GM18526 (cell line): ENCODE data around the gene ZNF70.

Experiments used
- POLR2A ChIP-seq: IDR thresholded peaks from 3 replicates; pipeline ENCODE4 v1.6.1; 2011; ENCODE audit not compliant: insufficient read length; ENCODE audit errors: extremely low read depth

The ZNF70 gene

DNA sequence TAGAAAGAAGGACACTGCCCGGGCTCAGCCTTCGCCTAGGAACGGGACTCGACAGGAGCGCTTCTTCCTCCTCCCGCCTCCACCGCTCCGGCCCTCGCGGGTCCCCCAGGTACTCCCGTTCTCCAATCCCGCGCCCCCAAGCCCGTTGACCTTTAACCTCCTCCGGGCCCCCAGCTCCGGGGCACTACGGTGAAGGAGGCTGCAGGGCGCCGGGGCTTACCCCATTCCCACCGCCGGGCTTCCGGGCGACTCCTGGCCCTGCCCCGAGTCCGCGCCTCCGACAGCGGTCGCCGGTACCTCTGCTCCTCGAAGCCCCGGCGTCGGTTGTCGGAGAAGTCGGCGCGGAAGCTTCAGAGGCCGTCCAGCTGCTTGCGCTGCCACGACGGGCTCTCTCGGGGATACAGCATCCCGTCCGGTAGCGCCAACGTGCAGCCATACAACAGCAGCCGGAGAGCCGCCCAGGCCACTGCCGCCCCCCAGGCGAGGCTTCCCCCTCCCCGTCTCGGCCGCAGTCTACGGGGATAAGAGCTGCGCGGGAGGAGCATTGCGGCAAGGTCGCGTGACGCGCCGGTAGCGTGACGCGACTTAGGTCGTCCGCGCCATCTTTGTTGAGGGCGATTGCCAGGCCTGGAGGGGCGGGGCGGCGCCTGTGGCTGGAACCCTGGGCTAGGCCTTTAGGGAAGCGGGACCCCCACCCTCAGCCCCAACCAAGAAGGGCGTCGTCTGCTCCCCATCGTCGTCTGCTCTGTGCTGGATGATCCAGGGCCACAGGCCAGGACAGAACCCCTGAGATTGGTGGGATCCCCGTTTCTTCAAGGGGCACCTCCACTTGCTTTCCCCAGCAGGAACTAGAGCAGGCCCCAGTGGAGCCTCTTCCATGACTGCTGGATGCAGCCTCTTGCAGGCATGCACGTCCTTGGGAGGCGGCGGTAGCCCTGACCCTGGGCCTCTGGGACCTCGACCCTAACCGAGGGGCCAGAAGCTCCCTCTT, 33.8 kb downstream of the ZNF70 start:
- TF ChIP-seq POLR2A: peak; percentile 87

DNA sequence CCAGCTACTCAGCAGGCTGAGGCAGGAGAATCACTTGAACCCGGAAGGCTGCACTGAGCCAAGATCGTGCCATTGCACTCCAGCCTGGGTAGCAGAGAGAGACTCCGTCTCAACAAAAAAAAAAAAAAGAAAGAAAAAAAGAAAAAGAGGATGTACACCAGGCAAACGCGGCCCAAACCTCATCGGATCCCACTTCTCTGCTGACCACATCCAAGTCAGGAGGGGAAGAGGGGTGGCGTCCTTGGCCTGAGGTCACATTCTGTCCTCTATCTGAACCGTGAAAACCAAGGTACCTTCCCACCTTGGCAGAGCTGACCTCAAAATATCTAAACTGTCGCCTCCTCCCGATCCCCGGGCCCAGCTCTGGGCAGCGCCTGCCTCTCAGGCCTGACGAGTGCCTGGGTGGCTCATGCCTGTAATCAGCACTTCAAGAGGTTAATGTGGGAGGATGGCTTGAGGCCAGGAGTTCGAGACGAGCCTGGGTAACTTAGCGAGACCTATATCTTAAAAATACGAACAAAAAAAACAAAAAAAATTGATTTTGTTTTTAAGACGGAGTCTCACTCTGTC, 35.0 kb downstream of the ZNF70 start:
- TF ChIP-seq POLR2A: no peak

DNA sequence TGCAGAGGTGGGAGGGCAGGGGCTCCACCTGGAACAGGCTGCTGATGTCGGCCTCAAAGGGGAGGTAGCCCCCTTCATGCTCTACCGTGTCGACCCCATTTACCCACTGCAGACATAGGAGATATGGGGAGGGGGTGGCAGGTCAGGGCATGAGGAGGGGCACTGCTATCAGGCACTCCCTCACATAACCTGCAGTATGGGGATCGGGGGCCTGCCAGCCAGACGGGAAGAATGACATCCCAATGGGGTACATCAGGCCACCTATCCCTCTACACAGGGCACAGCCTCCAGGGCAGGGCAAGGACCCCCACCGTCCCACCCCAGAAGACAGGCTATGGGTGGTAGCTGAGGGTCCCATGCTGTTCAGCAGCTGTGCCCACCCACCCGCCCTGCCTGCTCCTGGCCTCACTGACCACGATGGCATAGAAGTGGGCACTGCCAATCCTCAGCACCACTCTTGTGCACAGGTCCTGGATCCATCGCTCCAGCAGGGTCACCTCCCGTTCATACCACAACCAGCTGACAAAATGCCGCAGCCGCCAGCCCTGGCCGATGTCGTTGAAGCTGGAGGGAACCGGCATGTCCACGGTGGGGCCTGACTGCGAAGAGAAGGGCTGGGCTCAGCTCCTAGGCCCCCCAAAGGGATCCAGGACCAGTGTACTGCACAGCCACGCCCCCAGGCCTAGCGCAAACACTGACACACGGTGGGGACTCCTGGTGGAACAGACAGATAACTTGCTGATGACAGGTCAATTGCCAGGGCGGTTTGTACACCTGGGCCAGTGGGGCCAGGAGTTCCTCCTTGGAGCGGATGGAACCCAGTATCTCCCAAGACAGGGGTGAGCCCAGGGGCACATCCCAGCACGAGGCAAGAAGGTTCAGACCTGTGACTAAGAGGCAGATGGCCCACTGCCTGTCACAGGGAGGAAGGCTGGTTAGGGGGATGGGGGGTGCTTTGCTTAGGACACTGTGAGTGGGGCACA, 36.0 kb downstream of the ZNF70 start:
- TF ChIP-seq POLR2A: no peak

DNA sequence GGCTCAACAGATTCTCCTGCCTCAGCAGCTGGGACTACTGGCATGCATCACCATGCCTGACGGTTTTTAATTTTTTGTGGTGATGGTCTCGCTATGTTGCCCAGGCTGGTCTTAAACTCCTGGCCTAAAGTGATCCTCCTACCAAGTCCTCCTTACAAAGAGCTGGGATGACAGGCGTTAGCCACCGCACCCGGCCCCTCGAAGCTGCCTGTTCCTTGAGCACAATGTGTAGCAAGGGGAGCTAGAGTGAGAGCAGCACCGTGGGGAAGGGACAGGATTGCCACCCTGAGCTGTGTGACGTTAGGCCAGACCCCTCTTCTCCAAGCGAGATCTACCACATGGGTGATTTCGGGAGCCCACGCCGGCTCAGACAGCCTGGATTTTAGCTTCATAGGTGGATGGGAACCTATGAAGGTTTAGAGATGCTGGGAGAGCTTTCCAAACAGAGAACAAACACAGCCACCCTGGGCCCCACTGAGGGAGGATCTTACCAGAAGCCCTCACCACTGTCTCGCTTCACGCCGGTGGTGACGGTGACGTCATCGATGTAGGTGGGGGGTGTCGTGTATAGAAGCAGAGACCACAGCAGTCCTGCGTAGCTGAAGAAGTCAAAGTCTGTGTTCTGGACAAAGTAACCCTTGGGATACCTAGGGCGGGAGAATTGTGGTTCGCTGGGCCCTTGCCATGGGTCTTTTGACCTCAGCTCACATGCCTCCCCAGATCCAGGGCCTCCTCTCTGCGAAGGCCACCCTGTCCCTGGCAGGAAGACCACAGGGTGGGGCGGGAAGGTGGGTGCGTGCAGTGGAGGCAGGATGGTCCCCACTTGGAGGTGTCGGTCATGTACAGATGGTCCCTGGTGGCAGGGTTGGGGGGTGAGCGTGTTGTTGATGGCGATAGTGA, 37.0 kb downstream of the ZNF70 start:
- no peak for TF ChIP-seq POLR2A

DNA sequence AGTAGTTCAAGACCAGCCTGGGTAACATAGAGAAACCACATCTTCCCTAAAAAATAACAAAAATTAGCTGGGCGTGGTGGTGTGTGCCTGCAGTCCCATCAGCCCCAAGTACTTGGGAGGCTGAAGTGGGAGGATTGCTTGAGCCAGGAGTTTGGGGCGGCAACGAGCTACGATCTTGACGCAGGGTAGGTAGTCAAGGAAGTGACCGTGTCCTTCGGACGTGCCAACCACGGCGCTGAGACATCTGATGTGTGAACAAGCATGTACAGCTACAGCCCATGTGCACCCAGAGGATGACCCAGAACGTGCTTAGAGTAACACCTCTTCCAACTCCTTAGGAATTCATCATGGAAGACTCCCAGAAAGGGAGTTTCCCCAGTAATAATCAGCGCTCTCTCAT, 38.7 kb downstream of the ZNF70 start:
- no peak for TF ChIP-seq POLR2A

DNA sequence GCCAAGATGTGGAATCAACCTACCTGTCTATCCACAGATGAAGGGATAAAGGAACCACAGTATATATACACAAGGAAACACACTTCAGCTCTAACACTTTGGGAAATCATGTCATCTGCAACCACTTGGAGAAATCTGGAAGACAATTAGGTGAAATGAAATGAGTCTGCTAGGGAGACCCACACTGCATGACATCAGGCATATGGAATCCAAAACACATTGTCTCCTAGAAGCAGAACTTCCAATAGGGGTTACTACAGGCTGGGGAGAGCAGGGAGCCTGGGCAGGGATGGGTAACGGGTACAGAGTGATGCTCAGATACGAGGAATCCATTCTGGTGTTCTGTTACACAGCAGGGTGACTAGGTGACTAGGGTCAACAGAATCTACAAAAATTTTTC, 41.8 kb downstream of the ZNF70 start:
- TF ChIP-seq POLR2A: no peak

DNA sequence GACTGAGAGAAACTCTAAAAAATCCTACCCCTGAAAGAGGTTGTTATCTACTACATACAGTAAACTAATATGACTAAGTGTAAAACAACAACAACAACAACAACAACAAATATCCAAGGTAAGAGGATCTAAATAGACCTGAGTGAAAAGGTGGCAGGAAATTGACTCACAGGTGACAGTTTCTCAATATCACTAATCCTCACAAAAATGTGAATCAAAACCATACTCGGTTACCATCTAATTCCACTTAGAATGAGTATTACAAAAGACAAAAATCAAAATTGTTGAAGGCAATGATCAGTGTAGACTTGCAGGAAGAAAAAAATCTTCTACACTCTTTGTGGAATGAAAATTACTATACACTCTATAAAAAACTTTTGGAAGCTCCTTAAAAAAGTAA, 42.6 kb downstream of the ZNF70 start:
- no peak for TF ChIP-seq POLR2A

DNA sequence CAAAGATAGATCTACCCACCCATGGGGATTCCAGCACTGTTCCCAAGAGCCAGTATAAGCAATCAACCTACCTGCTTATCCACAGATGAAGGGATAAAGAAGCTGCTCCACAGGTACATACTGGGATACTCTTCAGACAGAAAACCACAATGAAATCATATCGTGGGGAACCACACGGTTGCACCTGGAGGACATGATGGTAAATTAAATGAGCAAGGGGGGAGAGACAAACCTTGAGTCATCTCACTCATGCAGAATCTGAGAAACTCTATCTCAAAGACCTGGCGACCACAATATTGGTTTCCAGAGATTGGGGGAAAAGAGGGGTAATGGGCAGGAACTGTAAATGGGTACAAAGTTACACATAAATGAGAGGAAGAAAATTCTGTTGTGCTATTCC, 45.6 kb downstream of the ZNF70 start:
- TF ChIP-seq POLR2A: no peak

DNA sequence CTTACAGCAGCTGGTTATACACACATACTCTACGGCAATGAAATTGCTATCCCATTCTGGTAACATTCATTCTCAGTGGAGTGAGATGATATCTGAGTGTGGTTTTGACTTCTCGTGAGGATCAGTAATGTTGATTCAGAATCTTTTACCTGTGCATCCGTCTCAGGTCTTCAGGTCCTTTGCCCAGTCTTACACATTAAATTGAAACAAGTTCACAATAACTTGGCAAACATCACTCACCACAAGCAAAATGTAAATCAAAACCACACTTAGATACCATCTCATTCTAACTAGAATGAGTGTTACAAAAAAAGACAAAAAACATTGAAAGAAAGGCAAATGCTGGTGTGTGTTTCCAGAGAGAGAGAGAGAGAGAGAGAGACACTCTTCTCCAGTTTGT, 46.1 kb downstream of the ZNF70 start:
- no peak for TF ChIP-seq POLR2A

DNA sequence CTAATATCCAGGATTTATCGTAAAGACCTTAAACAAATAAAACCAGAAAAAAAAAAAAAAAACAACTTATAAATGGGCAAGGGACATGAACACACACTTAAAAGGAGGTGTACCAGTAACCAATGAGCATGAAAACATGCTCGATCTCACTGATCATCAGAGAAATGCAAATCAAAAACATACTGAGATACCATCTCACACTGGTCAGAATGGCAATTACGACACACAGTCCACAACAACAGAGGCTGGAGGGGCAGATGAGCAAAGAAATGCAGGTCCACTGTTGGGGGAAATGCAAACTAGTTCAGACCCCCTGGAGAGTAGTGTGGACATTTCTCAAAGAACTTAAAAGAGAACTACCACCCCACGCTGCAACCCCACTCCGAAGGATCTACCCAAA, 46.9 kb downstream of the ZNF70 start:
- no peak for TF ChIP-seq POLR2A

DNA sequence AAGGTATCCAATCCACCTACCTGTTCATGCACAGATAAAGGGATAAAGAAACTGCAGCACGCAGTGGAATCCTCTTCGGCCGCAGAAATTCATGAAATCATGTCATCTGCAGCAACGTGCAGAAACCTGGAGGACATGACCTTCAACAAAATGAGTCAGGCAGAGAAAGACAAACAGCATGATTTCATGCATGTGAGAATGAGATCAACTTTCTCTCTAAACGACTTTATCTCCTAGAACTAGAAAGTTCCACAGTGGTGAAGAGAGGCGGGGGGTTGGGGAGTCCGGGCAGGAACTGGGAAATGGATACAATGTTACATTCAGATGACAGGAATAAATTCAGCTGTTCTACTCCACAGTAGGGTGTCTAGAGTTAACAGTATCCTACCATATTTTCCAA, 50.2 kb downstream of the ZNF70 start:
- no peak for TF ChIP-seq POLR2A

DNA sequence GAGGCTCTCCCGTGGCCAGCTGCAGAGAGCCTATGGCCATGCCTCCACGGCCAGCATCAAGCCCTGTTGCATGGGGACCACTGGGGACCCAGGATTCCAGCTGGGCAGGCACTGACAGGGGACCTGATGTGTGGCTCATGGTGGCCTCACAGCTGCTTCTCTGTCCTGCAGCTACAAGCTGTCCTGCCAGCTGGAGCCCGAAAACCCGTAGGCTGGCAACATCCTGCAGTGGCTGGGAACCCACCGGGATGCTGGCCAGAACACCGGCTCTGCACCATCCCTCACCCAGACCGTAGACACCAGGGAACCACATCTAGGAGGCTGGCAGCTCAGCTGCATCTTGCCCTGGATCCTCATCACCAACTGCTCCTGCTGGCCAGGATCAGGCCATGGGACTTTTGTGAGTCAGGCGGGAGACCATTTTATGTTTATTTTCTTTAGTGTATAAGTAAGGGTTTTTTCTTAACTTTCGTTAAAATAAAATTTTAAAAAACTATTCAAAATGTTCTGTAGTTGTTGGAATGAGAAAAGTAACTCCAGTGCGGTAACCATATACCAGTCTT, 52.2 kb downstream of the ZNF70 start:
- no peak for TF ChIP-seq POLR2A

DNA sequence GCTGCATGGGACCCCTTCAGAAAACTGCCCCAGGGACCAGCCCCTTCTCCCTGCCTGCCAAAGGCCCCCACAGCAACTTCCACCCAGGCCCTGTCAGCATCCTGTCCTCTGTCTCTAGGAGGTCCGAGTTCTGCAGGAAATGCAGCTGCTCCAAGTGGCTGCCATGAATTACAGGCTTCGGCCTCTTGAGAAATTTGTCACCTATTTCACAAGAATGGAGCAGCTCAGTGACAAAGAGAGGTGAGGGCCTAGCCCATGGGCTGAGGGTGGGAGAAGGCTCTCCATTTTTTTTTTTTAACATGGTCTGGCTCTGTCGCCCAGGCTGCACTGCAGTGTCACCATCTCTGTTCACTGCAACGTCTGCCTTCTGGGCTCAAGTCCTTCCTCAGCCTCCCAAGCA, 52.8 kb downstream of the ZNF70 start:
- TF ChIP-seq POLR2A: no peak
